GM21447 (cell line): ENCODE data around the gene PAH.

Experiments
- ATAC-seq: cut with Tn5 transposase; IDR thresholded peaks from one replicate; pipeline ENCODE4 v1.9.1; 2021; ENCODE audit not compliant: unreplicated experiment

The PAH gene

GRCh38 chr12:102950950-102951619, 34.0 kb upstream of the PAH start:
- no peak for ATAC-seq

- no peak for ATAC-seq
These were observed 33.3 kb upstream of the PAH start for GRCh38 chr12:102950107-102950949.

GRCh38 chr12:102948941-102949352, 31.9 kb upstream of the PAH start:
- ATAC-seq = no peak

DNA sequence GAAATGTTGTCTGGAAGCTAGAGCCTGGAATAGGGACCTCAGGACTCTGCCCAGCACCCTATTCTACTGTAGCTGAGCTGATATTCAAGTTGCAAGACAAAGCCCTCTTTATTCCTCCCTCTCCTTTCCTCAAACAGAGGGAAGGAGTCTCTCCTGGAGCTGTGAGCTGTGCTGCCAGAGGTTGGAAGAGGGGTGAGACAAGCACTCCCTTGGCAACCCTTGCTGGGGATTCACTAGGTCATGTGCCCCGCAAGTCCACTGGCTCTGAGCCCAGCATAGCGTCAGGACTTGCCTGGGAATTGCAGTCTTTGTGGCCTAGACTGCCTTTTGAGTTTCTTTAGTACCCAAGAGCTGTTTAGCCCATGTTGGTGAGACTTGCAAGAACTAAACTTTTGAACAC, 29.0 kb upstream of the PAH start:
- ATAC-seq = no peak

- no peak for ATAC-seq
These were observed 22.7 kb upstream of the PAH start for GRCh38 chr12:102939670-102940222.

GRCh38 chr12:102939059-102939458, 22.0 kb upstream of the PAH start:
- no peak for ATAC-seq

DNA sequence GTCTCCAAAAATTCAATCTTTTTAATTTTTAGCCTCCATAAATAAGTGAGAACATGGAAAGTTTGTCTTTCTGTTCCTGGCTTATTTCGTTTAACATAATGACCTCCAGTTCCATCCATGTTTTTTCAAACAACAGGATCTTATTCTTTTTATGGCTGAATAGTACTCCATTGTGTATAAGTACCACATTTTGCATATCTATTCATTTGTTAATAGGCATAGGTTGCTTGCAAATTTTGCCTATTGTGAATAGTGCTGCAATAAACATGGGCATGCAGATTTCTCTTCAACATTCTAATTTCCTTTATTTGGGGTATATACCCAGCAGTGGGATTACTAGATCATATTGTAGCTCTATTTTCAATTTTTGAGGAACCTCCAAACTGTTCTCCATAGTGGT, 16.1 kb upstream of the PAH start:
- no peak for ATAC-seq

GRCh38 chr12:102927220-102927619, 10.2 kb upstream of the PAH start:
- no peak for ATAC-seq

DNA sequence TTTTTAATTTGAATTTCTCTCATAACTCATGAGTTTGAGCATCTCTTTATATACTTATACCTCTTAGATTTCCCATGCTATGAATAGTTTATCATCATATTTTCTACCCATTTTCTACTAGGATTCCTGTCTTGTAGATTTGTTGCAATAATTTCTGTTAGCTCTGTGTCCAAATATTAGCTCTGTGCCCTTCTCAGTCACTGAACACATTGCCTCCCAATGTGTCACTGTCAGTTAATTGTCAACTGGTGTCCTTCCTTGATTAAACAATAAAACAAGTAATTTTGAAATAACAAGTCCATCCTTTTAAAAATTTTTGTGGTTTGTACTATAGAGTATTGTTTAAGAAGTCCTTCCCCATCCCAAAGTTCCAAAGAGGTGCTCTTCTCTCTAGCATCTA, 4.2 kb upstream of the PAH start:
- no peak for ATAC-seq

- ATAC-seq = no peak
These were observed 3.2 kb upstream of the PAH start for GRCh38 chr12:102920271-102920670.

DNA sequence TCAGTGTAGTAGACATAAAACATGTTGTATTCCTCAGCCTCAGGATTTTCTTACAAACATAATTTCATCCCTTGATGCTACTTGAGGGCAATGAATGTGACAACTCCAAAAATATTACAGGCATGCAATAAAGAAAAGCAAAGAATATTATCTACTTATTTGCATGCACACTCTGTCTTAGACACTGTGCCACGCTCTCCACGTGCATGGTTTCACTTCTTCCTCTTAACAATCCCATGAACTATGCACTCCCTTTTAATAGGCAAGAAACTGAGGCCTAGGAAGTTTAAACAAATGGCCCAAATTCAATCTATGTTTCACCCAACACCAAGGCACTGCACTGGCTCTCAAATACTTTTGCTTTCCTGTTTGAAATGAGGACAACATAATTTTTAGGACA, 1.8 kb upstream of the PAH start:
- no peak for ATAC-seq

- no peak for ATAC-seq
These were observed 605 bp downstream of the PAH start for GRCh38 chr12:102916252-102917025.

- no peak for ATAC-seq
These were observed 3.4 kb downstream of the PAH start for GRCh38 chr12:102913453-102914226.

DNA sequence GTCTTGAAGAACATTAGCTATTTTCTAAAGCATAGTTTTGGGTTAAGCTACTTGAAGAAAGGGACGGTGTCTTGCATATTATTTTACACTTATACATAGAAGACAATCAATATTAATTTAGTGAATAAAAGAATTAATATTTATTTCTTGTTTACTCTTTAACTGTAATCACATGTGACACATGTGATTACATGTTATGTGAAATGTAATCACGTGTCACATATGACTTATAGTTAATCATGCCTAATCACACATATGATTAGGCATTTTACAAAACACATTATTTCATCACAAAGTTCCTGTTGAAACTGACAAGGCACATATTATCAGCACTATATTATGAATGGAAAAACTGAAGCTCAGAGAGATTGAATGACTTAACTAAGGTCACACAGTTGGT, 4.8 kb downstream of the PAH start:
- no peak for ATAC-seq

DNA sequence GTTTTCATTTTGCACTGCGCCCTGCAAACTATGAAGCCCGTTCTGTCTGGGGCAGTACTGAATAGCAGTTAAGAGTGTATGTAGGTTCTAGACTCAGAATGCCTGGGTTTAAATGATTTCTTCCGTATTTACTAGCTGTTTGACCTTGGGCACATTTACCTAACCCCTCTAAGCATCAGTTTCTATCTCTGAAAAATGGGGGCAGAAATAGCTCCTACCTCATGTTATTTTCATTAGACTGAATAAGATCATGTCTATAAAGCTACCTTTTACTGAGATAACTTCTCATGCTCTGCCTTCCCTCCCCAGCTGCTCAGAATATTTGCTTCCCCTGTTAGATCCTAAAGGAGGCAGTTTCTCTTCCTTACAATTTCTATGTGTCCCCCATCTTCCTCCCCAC, 5.7 kb downstream of the PAH start:
- ATAC-seq = no peak

DNA sequence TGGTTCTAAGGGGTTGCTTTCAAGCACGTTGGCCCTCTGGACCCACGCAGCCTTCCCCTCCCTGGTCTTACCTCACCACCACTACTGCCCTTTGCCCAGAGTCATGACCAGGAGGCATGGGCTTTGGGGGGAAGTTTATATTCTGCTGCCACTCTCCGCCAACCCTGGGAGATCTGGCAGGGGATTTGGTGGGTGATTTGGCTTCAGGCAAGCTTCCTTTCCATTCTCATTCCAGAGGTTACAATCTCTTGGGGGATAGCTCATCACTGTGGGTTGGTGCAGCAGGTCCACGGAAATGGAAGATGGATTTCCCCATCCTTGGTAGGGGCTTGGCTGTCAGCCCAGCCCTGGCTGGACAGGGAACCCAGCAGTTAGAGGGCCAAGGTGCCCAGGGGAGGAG, 6.3 kb downstream of the PAH start:
- ATAC-seq = no peak

DNA sequence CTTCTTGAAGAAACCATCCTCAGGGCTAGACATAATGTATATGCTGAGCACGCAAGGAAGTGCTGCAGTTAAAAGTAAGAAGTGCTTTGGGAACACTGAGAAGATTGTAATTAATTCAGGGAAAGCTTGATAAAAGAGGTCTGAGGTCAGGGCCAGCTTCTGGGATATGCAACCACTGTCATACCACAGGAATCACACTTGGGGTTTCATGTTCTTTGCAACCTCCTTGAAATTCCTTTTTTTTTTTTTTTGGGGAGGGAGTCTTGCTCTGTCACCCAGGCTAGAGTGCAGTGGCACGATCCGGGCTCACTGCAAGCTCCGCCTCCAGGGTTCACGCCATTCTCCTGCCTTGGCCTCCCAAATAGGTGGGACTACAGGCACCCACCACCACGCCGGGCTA, 6.9 kb downstream of the PAH start:
- ATAC-seq = no peak

- ATAC-seq = no peak
These were observed 9.1 kb downstream of the PAH start for GRCh38 chr12:102907918-102908317.

DNA sequence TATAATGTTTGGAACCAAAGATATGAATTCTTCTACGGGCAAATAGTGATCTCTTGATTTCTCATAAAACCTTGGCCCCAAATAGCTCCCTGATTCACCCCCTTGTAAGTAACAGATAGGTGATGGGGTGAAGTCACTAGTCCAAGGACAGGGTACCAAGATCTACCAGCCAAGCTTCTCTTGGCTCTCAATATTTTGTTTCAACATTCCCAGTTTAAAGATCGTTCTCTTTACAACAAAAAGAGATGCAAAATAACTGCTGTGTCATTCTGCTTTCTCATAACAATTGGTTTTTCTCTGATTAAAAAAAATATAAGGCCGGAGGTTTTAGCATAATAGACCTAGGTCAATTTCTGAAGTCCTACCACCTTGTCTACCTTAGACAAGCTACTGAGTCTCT, 11.8 kb downstream of the PAH start:
- no peak for ATAC-seq

DNA sequence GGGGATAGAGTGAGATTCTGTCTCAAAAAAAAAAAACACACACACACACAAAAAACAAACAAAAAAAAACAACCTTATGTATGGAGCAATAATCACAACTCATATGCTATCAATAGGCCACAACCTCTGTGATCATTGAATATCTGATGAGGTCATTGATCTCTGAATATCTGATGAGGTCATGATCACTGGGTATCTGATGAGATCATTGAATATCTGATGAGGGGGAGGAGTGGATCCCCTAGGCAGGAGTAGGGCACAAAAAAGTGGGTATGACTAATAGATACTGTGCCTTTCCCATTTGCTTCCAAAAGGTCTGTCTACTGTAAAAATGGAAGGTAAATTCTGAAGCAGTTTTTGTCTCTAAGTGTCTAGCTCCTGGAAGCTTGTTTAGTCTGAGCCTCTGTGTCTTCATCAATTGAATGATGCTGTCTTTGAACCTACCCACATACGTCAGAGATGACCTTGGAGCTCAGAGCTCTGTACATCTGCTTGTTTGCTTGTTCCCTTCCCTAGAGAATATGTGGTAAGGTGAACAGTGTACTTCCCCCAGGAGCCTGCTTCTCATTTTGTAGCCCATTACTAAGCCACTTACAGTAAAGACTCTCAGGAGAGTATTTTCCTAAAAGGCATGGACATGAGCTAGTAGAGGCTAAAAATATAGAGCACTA, 13.6 kb downstream of the PAH start:
- ATAC-seq = no peak
